GM12878 (cell line): ENCODE data around the gene SMPDL3B. TPM values are rescaled to one million over a fixed set of nuclear protein-coding genes. Genes with fewer than 3 reads are reported as not detected.

Experiments used
- BMI1 ChIP-seq: fragments of 450-650 bp; IDR thresholded peaks from 2 replicates; pipeline ENCODE4 v1.6.1; 2016; ENCODE audit warnings: mild to moderate bottlenecking, moderate library complexity, borderline replicate concordance
- CBX3 ChIP-seq: fragments of 200-600 bp; sonication (generic); IDR thresholded peaks from 2 replicates; pipeline ENCODE4 v1.6.1; 2016; ENCODE audit warnings: low read depth, borderline replicate concordance
- CHD4 ChIP-seq: fragments of 200-600 bp; sonication (generic); IDR thresholded peaks from 2 replicates; pipeline ENCODE4 v1.6.1; 2016; ENCODE audit warnings: mild to moderate bottlenecking
- polyA plus RNA-seq, 11 experiments: library from polyadenylated mRNA; depleted of rRNA in 4 of 11; unstranded in 6 of 11; stranded (reverse) in 5 of 11; fragments of >200 nt; fragmentation: Nextera tagmentation in 4 of 11; fragmentation: Illumina TruSeq in 1 of 11; extraction: Ambion mirVana in 4 of 11; extraction: Trizol in 1 of 11; gene quantifications; 1 replicate in 1 of 11; 2 replicates in 10 of 11; pipeline versions ENCODE4 v1.2.1 to v1.2.3, GENCODE V29; 2011 to 2016; ENCODE audit warnings: inconsistent platforms in 2 of 11, missing spikeins in 2 of 11, low read depth in 1 of 11
- total RNA-seq, 4 experiments: library from RNA; depleted of rRNA in 3 of 4; stranded (reverse); fragments of >200 nt in 3 of 4; fragmentation: Illumina TruSeq in 1 of 4; extraction: Trizol in 1 of 4; gene quantifications; 2 replicates each; pipeline versions ENCODE4 v1.2.1 to v1.2.3, GENCODE V29; 2013 to 2021
- TF ChIP-seq, protein P1 (sequence below): fragments of 450-650 bp; formaldehyde crosslinking; IDR thresholded peaks from 2 replicates; pipeline ENCODE4 v1.5.0; 2022; ENCODE audit warnings: mild to moderate bottlenecking, missing genetic modification characterization
- TF ChIP-seq, protein P2 (sequence below): fragments of 450-650 bp; IDR thresholded peaks from 2 replicates; pipeline ENCODE4 v1.6.1; 2018; ENCODE audit warnings: mild to moderate bottlenecking, low read depth, moderate library complexity; ENCODE audit not compliant: partially characterized antibody

Gene SMPDL3B
- total and polyA plus RNA-seq, 10 of the 15 experiments (the other 5 are each of a cell fraction or from before 2014, with no cell fraction given): 0.56 to 2.7 (median 1.0) TPM

DNA sequence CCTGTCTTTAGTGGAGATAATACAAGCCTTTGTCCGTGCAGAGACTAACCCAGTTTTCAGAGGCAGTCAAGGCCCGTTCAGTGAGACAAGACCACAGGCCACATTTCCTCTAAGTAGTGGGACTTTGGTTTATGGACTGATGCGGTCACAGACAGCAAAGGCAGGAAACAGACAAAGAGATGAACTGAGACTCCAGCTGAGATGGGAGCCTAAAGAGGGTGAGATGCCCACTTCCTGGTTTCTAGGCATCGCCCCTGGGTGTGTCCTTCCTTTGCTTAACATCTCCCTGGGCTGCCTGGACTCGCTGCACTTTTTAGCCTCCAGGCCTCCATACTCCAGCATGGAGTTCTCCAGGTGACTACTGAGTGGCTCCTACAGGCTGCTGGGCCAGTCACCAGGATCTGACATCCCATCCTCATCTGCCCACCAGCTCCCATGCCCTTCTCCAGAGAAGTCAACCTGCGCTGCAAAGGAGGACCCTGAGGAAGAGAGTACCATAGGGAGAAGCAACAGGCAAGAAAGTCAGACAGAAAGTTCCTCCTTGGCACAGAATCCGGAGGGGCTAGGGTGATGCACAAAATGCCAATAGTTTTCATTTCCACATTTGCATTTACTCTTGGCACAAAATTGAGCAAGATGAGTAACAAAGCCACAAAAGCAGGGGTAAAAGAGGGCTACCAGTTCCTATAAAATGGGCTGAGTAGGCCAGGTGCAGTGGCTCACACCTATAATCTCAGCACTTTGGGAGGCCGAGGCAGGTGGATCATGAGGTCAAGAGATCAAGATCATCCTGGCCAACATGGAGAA lies 47.4 kb upstream of the SMPDL3B start (continued):
- TF ChIP-seq, protein P1, sequence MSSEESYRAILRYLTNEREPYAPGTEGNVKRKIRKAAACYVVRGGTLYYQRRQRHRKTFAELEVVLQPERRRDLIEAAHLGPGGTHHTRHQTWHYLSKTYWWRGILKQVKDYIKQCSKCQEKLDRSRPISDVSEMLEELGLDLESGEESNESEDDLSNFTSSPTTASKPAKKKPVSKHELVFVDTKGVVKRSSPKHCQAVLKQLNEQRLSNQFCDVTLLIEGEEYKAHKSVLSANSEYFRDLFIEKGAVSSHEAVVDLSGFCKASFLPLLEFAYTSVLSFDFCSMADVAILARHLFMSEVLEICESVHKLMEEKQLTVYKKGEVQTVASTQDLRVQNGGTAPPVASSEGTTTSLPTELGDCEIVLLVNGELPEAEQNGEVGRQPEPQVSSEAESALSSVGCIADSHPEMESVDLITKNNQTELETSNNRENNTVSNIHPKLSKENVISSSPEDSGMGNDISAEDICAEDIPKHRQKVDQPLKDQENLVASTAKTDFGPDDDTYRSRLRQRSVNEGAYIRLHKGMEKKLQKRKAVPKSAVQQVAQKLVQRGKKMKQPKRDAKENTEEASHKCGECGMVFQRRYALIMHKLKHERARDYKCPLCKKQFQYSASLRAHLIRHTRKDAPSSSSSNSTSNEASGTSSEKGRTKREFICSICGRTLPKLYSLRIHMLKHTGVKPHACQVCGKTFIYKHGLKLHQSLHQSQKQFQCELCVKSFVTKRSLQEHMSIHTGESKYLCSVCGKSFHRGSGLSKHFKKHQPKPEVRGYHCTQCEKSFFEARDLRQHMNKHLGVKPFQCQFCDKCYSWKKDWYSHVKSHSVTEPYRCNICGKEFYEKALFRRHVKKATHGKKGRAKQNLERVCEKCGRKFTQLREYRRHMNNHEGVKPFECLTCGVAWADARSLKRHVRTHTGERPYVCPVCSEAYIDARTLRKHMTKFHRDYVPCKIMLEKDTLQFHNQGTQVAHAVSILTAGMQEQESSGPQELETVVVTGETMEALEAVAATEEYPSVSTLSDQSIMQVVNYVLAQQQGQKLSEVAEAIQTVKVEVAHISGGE (CRISPR knock-in tag): no peak
- TF ChIP-seq, protein P2, sequence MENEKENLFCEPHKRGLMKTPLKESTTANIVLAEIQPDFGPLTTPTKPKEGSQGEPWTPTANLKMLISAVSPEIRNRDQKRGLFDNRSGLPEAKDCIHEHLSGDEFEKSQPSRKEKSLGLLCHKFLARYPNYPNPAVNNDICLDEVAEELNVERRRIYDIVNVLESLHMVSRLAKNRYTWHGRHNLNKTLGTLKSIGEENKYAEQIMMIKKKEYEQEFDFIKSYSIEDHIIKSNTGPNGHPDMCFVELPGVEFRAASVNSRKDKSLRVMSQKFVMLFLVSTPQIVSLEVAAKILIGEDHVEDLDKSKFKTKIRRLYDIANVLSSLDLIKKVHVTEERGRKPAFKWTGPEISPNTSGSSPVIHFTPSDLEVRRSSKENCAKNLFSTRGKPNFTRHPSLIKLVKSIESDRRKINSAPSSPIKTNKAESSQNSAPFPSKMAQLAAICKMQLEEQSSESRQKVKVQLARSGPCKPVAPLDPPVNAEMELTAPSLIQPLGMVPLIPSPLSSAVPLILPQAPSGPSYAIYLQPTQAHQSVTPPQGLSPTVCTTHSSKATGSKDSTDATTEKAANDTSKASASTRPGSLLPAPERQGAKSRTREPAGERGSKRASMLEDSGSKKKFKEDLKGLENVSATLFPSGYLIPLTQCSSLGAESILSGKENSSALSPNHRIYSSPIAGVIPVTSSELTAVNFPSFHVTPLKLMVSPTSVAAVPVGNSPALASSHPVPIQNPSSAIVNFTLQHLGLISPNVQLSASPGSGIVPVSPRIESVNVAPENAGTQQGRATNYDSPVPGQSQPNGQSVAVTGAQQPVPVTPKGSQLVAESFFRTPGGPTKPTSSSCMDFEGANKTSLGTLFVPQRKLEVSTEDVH: no peak
- TF ChIP-seq CBX3 (no peak), BMI1 (no peak), CHD4 (no peak)
